GM21528 (cell line): Measurements from ENCODE around the gene TTC9B.

Experiments used
- ATAC-seq: cut with Tn5 transposase; IDR thresholded peaks from one replicate; pipeline ENCODE4 v1.9.1; 2021; ENCODE audit warnings: mild to moderate bottlenecking, moderate library complexity; ENCODE audit not compliant: unreplicated experiment, low FRiP score

Gene TTC9B

DNA sequence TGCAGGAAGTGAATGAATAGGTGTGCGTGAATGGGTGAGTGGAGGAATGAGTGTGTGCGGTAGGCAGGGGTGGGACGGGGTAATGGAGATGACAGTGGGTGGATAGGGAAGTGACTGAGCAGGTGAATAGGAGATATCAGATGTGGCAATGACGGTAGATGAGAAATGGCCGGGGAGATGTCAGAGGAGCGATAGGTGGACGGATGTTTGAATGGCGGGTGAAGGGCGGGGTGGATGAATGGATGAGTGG lies 1.5 kb downstream of the TTC9B start:
- no peak for ATAC-seq

GRCh38 chr19:40216013-40216776 lies 2.0 kb downstream of the TTC9B start:
- no peak for ATAC-seq

DNA sequence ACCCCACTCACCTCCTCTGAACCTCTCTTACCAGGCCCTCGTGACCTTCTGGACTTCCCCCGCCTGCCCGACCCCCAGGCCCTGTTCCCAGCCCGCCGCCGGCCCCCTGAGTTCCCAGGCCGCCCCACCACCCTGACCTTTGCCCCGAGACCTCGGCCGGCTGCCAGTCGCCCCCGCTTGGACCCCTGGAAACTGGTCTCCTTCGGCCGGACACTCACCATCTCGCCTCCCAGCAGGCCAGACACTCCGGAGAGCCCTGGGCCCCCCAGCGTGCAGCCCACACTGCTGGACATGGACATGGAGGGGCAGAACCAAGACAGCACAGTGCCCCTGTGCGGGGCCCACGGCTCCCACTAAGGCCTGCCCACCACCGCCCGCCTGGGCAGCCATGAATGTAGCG lies 3.2 kb downstream of the TTC9B start:
- ATAC-seq = no peak

DNA sequence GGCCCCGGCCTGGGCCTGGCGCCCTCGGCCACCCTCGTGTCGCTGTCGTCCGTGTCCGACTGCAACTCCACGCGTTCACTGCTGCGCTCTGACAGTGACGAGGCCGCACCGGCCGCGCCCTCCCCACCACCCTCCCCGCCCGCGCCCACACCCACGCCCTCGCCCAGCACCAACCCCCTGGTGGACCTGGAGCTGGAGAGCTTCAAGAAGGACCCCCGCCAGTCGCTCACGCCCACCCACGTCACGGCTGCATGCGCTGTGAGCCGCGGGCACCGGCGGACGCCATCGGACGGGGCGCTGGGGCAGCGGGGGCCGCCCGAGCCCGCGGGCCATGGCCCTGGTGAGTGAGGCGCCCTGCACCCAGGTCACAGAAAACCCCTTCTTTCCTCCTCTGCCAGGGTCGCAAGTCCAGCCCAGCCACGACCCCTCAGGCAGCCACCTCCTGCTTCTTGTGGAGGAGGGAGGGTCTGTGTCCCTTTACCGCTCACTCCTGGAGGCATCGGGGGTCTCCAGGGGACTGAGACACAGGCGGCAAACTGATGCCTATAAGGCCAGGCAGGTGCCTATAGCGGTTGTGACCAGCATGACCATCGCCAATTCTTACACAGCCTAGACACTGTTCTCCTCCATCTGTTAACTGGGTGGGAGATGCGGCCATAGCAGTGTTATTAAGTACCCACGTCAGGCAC lies 4.2 kb downstream of the TTC9B start:
- ATAC-seq = no peak

DNA sequence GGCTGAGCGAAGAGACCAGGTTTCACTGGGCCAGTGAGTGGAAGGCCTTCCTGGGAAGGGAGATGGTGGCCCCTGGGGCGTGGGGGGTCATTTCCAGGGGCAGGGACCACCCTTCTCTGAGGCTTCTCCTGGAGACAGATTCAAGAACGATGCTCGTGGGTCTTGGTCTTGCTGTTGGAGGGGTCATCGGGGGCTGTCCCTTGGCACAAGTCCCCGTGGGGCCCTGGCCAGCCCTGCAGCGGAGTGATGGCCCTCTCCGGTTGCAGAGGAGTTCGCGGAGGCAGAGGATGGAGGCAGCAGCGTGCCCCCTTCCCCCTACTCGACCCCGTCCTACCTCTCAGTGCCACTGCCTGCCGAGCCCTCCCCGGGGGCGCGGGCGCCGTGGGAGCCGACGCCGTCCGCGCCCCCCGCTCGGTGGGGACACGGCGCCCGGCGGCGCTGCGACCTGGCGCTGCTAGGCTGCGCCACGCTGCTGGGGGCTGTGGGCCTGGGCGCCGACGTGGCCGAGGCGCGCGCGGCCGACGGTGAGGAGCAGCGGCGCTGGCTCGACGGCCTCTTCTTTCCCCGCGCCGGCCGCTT lies 4.8 kb downstream of the TTC9B start:
- ATAC-seq = no peak

DNA sequence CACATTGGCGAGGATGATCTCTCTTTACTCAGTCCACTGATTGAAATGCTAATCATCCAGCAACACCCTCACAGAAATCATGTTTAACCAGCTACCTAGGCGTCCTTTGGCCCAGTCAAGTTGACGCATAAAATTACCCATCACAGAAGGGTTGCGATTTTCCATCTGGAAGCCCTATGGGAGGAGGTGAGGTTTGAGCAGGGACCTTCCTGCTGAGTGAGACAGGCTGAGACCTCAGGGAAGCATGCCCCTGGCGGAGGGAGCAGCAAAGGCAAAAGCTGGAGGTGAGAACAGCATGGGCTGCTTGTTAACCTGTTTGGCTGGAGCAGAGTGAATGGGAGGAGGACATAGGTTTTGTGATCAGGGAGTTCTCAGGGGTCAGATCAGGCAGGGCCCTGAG lies 7.3 kb downstream of the TTC9B start:
- ATAC-seq = no peak

DNA sequence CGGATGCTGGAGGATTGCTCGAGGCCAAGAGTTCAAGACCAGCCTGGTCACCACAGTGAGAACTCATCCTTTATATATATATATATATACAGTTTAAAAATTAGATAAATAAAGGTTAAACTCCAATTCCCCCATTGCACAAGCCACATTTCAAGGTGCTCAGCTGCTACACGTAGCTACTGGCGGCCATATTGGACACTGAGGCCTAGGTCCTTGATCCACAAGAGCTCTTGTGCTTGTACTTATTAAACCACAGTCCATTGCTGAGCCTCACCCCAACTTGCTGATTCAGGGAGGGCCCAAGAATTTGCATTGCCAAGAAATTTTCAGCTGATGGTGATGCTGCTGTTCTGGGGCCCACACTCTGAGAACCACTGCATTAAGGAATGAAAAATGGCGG lies 9.6 kb downstream of the TTC9B start:
- no peak for ATAC-seq

GRCh38 chr19:40205760-40206159 lies 12.4 kb downstream of the TTC9B start:
- ATAC-seq = no peak

DNA sequence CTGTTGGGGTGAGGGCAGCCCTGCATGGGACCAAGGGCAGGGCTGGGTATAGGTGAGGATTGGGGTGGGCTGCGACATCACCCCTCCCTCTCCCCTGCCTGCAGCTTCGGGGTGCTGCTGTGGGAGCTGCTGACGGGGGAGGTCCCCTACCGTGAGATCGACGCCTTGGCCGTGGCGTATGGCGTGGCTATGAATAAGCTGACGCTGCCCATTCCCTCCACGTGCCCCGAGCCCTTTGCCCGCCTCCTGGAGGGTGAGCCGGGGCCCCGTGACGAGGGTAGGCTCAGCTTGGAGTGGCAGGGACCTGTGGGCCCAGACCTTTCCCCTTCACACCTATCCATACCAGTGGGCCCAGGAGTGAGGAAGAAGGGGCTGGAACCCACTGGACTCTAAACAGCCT lies 13.8 kb downstream of the TTC9B start:
- no peak for ATAC-seq

GRCh38 chr19:40200341-40201099 lies 17.7 kb downstream of the TTC9B start:
- no peak for ATAC-seq

DNA sequence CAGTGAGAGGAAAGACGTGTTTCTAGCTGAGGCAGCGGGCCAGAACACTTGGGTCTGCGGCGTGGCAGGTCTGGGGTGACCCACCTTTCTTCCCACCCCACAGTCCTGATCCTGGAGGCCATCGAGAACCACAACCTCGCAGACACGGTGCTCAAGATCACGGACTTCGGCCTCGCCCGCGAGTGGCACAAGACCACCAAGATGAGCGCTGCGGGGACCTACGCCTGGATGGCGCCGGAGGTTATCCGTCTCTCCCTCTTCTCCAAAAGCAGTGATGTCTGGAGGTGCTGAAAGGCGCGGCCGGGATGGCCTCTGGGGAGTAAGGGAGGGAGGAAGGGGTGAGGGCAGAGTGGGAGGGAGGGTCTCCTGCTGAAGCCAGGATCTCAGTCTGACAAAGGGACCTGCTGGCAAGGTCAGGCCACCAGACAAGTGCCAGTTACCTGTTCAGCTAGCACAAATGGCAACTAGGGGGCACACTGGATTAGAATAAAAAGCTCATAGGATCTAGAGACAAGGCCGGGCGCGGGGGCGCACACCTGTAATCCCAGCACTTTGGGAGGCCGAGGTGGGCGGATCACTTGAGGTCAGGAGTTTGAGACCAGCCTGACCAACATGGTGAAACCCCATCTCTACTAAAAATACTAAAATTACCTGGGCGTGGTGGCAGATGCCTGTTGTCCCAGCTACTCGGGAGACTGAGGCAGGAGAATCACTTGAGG lies 19.8 kb downstream of the TTC9B start:
- no peak for ATAC-seq

DNA sequence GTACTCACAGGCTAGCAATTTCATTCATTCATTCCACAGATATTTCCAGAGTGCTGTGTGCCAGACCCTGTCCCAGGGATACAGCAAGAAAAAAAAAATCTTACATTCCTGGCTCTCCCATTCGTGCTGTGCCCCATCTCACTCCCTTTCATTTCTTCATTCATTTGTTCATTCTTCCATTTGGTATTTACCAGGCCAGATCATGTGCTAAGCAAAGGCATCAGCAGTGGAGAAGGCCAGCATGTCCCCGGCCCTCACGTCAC lies 24.7 kb downstream of the TTC9B start:
- no peak for ATAC-seq

DNA sequence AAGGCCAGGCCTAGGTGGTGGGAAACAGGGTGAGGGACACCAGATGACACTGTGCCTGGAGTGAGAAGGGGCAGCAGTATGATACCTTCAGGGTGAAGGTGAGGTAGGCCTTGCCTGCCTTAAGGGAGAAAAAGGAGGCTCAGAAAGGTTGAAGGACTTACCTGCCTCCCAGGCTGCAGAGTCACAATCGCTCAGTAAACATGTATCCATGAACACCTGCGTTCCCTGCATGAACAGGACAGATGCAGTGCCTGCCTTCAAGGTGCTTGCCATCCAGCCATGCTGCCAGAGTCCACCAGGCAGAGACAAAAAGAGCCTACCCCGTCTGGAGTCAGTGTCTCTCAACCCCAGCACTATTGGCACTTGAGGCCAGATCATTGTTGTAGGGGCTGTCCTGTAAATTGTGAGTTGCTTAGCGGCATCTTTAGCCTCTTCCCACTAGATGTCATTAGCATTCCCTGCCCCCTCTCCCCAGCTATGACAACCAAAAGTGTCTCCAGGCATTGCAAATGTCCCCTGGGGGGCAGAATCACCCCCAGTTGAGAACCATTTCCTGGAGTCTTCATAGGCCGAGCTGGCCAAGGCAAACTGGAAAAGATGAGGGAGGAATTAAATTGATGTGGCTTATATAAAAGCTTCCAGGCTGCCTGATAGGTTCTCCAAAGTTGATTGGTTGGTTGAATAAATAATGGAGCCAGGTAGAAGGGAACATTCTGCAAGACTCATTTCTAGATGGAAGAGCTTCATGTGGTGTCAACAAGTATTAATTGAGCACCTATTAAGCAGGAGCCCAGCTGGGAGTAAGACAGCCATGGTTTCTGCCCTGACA lies 25.2 kb downstream of the TTC9B start:
- ATAC-seq = no peak

- no peak for ATAC-seq
Observed at GRCh38 chr19:40191836-40192646, 26.1 kb downstream of the TTC9B start.

- ATAC-seq = peak; percentile 79
Observed at GRCh38 chr19:40190891-40191835, 27.0 kb downstream of the TTC9B start, which contains the start of gene MAP3K10. TSS of gene MAP3K10 (plus strand) at chr19:40191426. CDS start at chr19:40192032, 606 bp downstream.

GRCh38 chr19:40184273-40184672 lies 33.9 kb downstream of the TTC9B start:
- no peak for ATAC-seq

GRCh38 chr19:40178756-40179155 lies 39.4 kb downstream of the TTC9B start:
- no peak for ATAC-seq
